ENCODE data around the gene SIGLEC5.

DNA sequence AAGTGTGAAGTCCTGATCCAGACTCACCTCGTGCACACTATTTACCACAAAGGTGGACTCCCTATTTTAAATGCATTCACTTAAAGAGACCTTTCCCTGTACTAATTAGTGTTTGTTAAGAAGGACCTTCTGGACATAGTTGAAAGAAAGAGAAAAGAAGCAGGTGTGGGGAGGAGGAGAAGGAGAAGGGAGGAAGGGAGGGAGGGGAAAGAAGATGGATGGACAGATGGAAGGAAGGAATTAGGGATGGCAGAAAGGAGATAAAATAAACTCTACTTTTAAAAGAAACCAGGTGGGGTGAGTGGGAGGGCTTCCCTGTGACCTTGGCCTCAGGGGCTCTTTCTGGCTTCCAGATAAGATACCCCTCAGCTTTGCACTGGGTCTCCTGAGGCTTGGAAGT is 37.7 kb downstream of the SIGLEC5 start:
- TF ChIP-seq POLR2AphosphoS5 (IDR thresholded peaks at IDR 0.05; ENCODE audit: low read depth) (no peak), GABPA (IDR thresholded peaks at IDR 0.05; ENCODE audit: low read depth) (no peak)
- TF ChIP-seq, protein P1, sequence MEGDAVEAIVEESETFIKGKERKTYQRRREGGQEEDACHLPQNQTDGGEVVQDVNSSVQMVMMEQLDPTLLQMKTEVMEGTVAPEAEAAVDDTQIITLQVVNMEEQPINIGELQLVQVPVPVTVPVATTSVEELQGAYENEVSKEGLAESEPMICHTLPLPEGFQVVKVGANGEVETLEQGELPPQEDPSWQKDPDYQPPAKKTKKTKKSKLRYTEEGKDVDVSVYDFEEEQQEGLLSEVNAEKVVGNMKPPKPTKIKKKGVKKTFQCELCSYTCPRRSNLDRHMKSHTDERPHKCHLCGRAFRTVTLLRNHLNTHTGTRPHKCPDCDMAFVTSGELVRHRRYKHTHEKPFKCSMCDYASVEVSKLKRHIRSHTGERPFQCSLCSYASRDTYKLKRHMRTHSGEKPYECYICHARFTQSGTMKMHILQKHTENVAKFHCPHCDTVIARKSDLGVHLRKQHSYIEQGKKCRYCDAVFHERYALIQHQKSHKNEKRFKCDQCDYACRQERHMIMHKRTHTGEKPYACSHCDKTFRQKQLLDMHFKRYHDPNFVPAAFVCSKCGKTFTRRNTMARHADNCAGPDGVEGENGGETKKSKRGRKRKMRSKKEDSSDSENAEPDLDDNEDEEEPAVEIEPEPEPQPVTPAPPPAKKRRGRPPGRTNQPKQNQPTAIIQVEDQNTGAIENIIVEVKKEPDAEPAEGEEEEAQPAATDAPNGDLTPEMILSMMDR (IDR thresholded peaks at IDR 0.05; ENCODE audit: insufficient read depth, low read length), result no peak
- TF ChIP-seq, protein P2, sequence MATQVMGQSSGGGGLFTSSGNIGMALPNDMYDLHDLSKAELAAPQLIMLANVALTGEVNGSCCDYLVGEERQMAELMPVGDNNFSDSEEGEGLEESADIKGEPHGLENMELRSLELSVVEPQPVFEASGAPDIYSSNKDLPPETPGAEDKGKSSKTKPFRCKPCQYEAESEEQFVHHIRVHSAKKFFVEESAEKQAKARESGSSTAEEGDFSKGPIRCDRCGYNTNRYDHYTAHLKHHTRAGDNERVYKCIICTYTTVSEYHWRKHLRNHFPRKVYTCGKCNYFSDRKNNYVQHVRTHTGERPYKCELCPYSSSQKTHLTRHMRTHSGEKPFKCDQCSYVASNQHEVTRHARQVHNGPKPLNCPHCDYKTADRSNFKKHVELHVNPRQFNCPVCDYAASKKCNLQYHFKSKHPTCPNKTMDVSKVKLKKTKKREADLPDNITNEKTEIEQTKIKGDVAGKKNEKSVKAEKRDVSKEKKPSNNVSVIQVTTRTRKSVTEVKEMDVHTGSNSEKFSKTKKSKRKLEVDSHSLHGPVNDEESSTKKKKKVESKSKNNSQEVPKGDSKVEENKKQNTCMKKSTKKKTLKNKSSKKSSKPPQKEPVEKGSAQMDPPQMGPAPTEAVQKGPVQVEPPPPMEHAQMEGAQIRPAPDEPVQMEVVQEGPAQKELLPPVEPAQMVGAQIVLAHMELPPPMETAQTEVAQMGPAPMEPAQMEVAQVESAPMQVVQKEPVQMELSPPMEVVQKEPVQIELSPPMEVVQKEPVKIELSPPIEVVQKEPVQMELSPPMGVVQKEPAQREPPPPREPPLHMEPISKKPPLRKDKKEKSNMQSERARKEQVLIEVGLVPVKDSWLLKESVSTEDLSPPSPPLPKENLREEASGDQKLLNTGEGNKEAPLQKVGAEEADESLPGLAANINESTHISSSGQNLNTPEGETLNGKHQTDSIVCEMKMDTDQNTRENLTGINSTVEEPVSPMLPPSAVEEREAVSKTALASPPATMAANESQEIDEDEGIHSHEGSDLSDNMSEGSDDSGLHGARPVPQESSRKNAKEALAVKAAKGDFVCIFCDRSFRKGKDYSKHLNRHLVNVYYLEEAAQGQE (IDR thresholded peaks at IDR 0.05; ENCODE audit: insufficient replicate concordance, low read depth), result no peak
